H1 (cell line): ENCODE data around the gene NASP. TPM values are rescaled to one million over a fixed set of nuclear protein-coding genes. Genes with fewer than 3 reads are reported as not detected.

ENCODE experiments used
- CTCF ChIA-PET: fragments of 300-600 bp; sonication (Branson Sonifier 250); formaldehyde crosslinking; loops from one replicate; lab custom pipeline; 2021; ENCODE audit not compliant: partially characterized antibody; lab: Charles Lee
- POLR2A ChIA-PET: fragments of 300-600 bp; sonication (Branson Sonifier 250); formaldehyde crosslinking; loops from one replicate; lab custom pipeline; 2021; ENCODE audit warnings: inconsistent platforms; ENCODE audit not compliant: partially characterized antibody; lab: Charles Lee
- DNase-seq, 2 experiments: peaks; one replicate each; pipeline versions ENCODE4 v3.0.0 to v3.0.0-alpha.2; 2010 to 2022; ENCODE audit warnings: low spot score in 2 of 2, low read depth in 1 of 2, mixed read lengths in 1 of 2
- FAIRE-seq: peaks from 2 replicates; lab custom pipeline; 2011; peaks lifted over from hg19 to GRCh38; lab: Jason Lieb, UNC
- H2AFZ ChIP-seq: 2 replicates; pipeline ENCODE4 v1.8.1; 2012; ENCODE audit warnings: low read length, inconsistent platforms
- H2AK5ac ChIP-seq: 2 replicates; pipeline ENCODE4 v1.6.1; 2013; ENCODE audit warnings: low read depth, low read length
- H2BK120ac ChIP-seq: replicated peaks from 2 replicates; pipeline ENCODE3; 2013; ENCODE audit warnings: low read depth, low read length, inconsistent platforms
- H2BK12ac ChIP-seq: 2 replicates; pipeline ENCODE4 v1.6.1; 2013; ENCODE audit warnings: low read depth, low read length
- H2BK15ac ChIP-seq: 2 replicates; pipeline ENCODE4 v1.6.1; 2013; ENCODE audit warnings: low read length
- H2BK20ac ChIP-seq: 2 replicates; pipeline ENCODE4 v1.6.1; 2013; ENCODE audit warnings: low read length
- H2BK5ac ChIP-seq: 2 replicates; pipeline ENCODE4 v1.6.1; 2013; ENCODE audit warnings: low read depth, low read length
- H3K14ac ChIP-seq: 2 replicates; pipeline ENCODE4 v1.6.1; 2013; ENCODE audit warnings: inconsistent platforms; ENCODE audit not compliant: insufficient read length
- H3K18ac ChIP-seq: 2 replicates; pipeline ENCODE4 v1.6.1; 2013; ENCODE audit warnings: low read length; ENCODE audit errors: extremely low read depth
- H3K23ac ChIP-seq: 2 replicates; pipeline ENCODE4 v1.6.1; 2013; ENCODE audit warnings: inconsistent platforms; ENCODE audit not compliant: insufficient read length
- H3K23me2 ChIP-seq: 2 replicates; pipeline ENCODE4 v1.6.1; 2013; ENCODE audit warnings: low read depth, low read length
- H3K27ac ChIP-seq: 2 replicates; pipeline ENCODE4 v1.6.1; 2011; ENCODE audit warnings: low read depth, low read length, inconsistent platforms
- H3K27me3 ChIP-seq, 4 experiments: replicated peaks in 1 of 4; 1 replicate in 1 of 4; 2 replicates in 3 of 4; pipeline versions ENCODE4 v1.6.1 to v1.8.1; 2011 to 2013; ENCODE audit warnings: low read length in 3 of 4, mild to moderate bottlenecking in 3 of 4, inconsistent platforms in 2 of 4, mixed read lengths in 2 of 4, moderate library complexity in 1 of 4; ENCODE audit not compliant: control insufficient read depth in 3 of 4, insufficient read depth in 3 of 4; ENCODE audit errors: extremely low read depth in 1 of 4
- H3K36me3 ChIP-seq, 4 experiments: 2 replicates each; pipeline versions ENCODE4 v1.6.1 to v1.8.1; 2011 to 2013; ENCODE audit warnings: mild to moderate bottlenecking in 4 of 4, low read length in 3 of 4, moderate library complexity in 2 of 4, control low read depth in 1 of 4, inconsistent platforms in 1 of 4; ENCODE audit not compliant: insufficient read depth in 4 of 4, control insufficient read depth in 2 of 4
- H3K4ac ChIP-seq: replicated peaks from 2 replicates; pipeline ENCODE3; 2013; ENCODE audit warnings: low read length, low read depth, mixed read lengths, inconsistent platforms; ENCODE audit not compliant: insufficient read length
- H3K4me1 ChIP-seq, 4 experiments: replicated peaks in 1 of 4; 1 replicate in 1 of 4; 2 replicates in 3 of 4; pipeline versions ENCODE4 v1.6.1 to v1.8.1; 2011 to 2013; ENCODE audit warnings: low read length in 3 of 4, inconsistent platforms in 2 of 4, mixed read lengths in 1 of 4; ENCODE audit not compliant: insufficient read depth in 4 of 4, control insufficient read depth in 3 of 4
- H3K4me2 ChIP-seq, 2 experiments: 2 replicates each; pipeline versions ENCODE4 v1.6.1 to v1.8.1; 2011 to 2013; ENCODE audit warnings: low read depth in 2 of 2, low read length in 2 of 2, control low read depth in 1 of 2, inconsistent platforms in 1 of 2, mild to moderate bottlenecking in 1 of 2; ENCODE audit not compliant: insufficient read depth in 1 of 2
- H3K4me3 ChIP-seq, 4 experiments: fragments of 200-600, 300-600 bp in 1 of 4; sonication (generic), shearing (Covaris generic), sonication (Bioruptor Twin) in 1 of 4; 2 replicates each; pipeline versions ENCODE4 v1.5.1 to v1.8.1; 2011 to 2016; ENCODE audit warnings: low read length in 4 of 4, low read depth in 3 of 4, control low read depth in 2 of 4, inconsistent platforms in 2 of 4, mild to moderate bottlenecking in 2 of 4, mixed read lengths in 1 of 4, moderate library complexity in 1 of 4; ENCODE audit not compliant: insufficient read depth in 2 of 4; ENCODE audit errors: extremely low read depth in 1 of 4
- H3K56ac ChIP-seq: replicated peaks from 2 replicates; pipeline ENCODE3; 2013; ENCODE audit warnings: low read depth, mild to moderate bottlenecking, mixed read lengths, low read length, inconsistent platforms; ENCODE audit not compliant: insufficient read length
- H3K79me1 ChIP-seq: 2 replicates; pipeline ENCODE4 v1.6.1; 2013; ENCODE audit warnings: low read depth, low read length, control low read depth
- H3K79me2 ChIP-seq, 2 experiments: 2 replicates each; pipeline versions ENCODE4 v1.6.1 to v1.8.1; 2012 to 2013; ENCODE audit warnings: low read length in 2 of 2, mild to moderate bottlenecking in 2 of 2, inconsistent platforms in 1 of 2; ENCODE audit not compliant: insufficient read depth in 2 of 2, control insufficient read depth in 1 of 2
- H3K9ac ChIP-seq, 4 experiments: replicated peaks in 1 of 4; 1 replicate in 1 of 4; 2 replicates in 3 of 4; pipeline versions ENCODE4 v1.6.1 to v1.8.1; 2011 to 2013; ENCODE audit warnings: low read depth in 3 of 4, low read length in 3 of 4, control low read depth in 2 of 4, mild to moderate bottlenecking in 2 of 4, moderate library complexity in 2 of 4, inconsistent platforms in 1 of 4; ENCODE audit errors: extremely low read depth in 1 of 4
- H3K9me3 ChIP-seq, 2 experiments: 2 replicates each; pipeline versions ENCODE4 v1.6.1 to v1.8.1; 2012 to 2013; ENCODE audit warnings: mild to moderate bottlenecking in 2 of 2, moderate library complexity in 2 of 2, control low read depth in 1 of 2, inconsistent platforms in 1 of 2, low read depth in 1 of 2, low read length in 1 of 2, mixed read lengths in 1 of 2; ENCODE audit not compliant: insufficient read depth in 2 of 2
- H4K20me1 ChIP-seq, 2 experiments: replicated peaks in 1 of 2; 2 replicates each; pipeline versions ENCODE3 to v1.8.1; 2011 to 2013; ENCODE audit warnings: inconsistent platforms in 2 of 2, low read length in 2 of 2, mild to moderate bottlenecking in 1 of 2; ENCODE audit not compliant: insufficient read depth in 2 of 2, control insufficient read depth in 1 of 2
- H4K5ac ChIP-seq: 2 replicates; pipeline ENCODE4 v1.6.1; 2013; ENCODE audit warnings: low read length, low read depth, mixed read lengths, inconsistent platforms; ENCODE audit not compliant: insufficient read length
- H4K8ac ChIP-seq: 2 replicates; pipeline ENCODE4 v1.8.0; 2013; ENCODE audit warnings: mild to moderate bottlenecking, moderate library complexity, low read length, inconsistent platforms; ENCODE audit not compliant: insufficient read depth; ENCODE audit errors: extremely low read depth
- H4K91ac ChIP-seq: replicated peaks from 2 replicates; pipeline ENCODE3; 2013; ENCODE audit warnings: low read length, mixed read lengths, inconsistent platforms; ENCODE audit not compliant: insufficient read length
- whole genome bisulfite sequencing, 2 experiments: shearing (Covaris generic) in 1 of 2; methylation state at CpG; one replicate each; pipeline versions ENCODE4 v1.1.6 to v1.1.7; 2013 to 2015; ENCODE audit warnings: low lambda C conversion rate in 2 of 2, mixed read lengths in 2 of 2, inconsistent platforms in 1 of 2, low coverage in 1 of 2, missing lambda C conversion rate in 1 of 2; ENCODE audit not compliant: insufficient replicate concordance in 2 of 2, insufficient coverage in 1 of 2, insufficient read length in 1 of 2; ENCODE audit errors: extremely low coverage in 1 of 2, missing lambda C conversion rate in 1 of 2; 5-methylcytosine and 5-hydroxymethylcytosine counted together
- polyA plus RNA-seq, 7 experiments: library from polyadenylated mRNA; depleted of rRNA in 3 of 7; stranded (reverse) in 5 of 7; unstranded in 2 of 7; fragments of >200 nt in 5 of 7; fragments of 200-250 nt in 2 of 7; gene quantifications; 1 replicate in 5 of 7; 2 replicates in 1 of 7; 4 replicates in 1 of 7; pipeline versions ENCODE4 v1.2.1 to v1.2.3, GENCODE V29; 2011 to 2013; ENCODE audit warnings: missing spikeins in 2 of 7, mixed read lengths in 2 of 7
- total RNA-seq: library from RNA; stranded (reverse); fragmentation: NEBNext Ultra II Directional; extraction: Animal tissue kit (Norgen Biotek cat#: 25700); gene quantifications from 2 replicates; pipeline ENCODE4 v1.2.1, GENCODE V29; 2021

The NASP gene
- total and polyA plus RNA-seq, 2 of the 8 experiments (the other 6 are each of a cell fraction or from before 2014, with no cell fraction given): 263 to 647 TPM

- Histone ChIP-seq H4K8ac (no peak overlapping the region), H3K23ac (no peak overlapping the region), H3K23me2 (no peaks in the 10 kb centered on the region), H2BK20ac (no peak overlapping the region), H3K79me1 (no peaks in the 10 kb centered on the region; the same call in 1 of the 2 replicates), H4K20me1 (peaks cover 2 to 9% of the 10 kb centered on the region in 2 experiments), H3K14ac (no peak overlapping the region), H3K27me3 (no peaks in the 10 kb centered on the region), H2BK120ac (no peak overlapping the region), H3K4me2 (no peak overlapping the region), H3K79me2 (peaks cover 3 to 43% of the 10 kb centered on the region in 2 experiments), H2BK12ac (no peak overlapping the region), H3K4me3 (no peak overlapping the region), H3K36me3 (peaks cover 25 to 67% (median 43%) of the 10 kb centered on the region in 4 experiments), H2AFZ (no peak overlapping the region), H3K18ac (no peak overlapping the region), H3K9ac (no peak overlapping the region), H4K91ac (no peak overlapping the region), H3K9me3 (no peaks in the 10 kb centered on the region), H3K56ac (no peak overlapping the region), H4K5ac (no peak overlapping the region), H3K27ac (no peak overlapping the region), H2AK5ac (no peak overlapping the region), H2BK15ac (no peak overlapping the region), H3K4ac (no peak overlapping the region), H3K4me1 (no peaks in the 10 kb centered on the region), H2BK5ac (no peak overlapping the region)
- FAIRE-seq (no peak), DNase-seq (no peak)
- POLR2A ChIA-PET: interaction anchor here (1.5 kb wide), 1 partner anchor 20 kb away, joined by 3 read pairs; no protein-coding TSS in a partner anchor
- WGBS, 2 experiments: 100% methylated on average over 2 of the region's 2 CpGs; no CpG with 5 or more reads in 1 of the 2 experiments
- CTCF ChIA-PET: interaction anchor here (1.1 kb wide), 1 partner anchor 12 kb away, joined by 3 read pairs; no protein-coding TSS in a partner anchor
Measured at GRCh38 chr1:45659222-45659621, 75.4 kb downstream of the NASP start.
